ENCODE results near the gene BORCS6. TPM values are rescaled to one million over a fixed set of nuclear protein-coding genes. Genes with fewer than 3 reads are reported as not detected.

BORCS6 gene
- total and polyA plus RNA-seq, 9 of the 15 experiments (the other 6 are each of a cell fraction or from before 2014, with no cell fraction given), result 0.01 to 7.4 (median 2.3) TPM

DNA sequence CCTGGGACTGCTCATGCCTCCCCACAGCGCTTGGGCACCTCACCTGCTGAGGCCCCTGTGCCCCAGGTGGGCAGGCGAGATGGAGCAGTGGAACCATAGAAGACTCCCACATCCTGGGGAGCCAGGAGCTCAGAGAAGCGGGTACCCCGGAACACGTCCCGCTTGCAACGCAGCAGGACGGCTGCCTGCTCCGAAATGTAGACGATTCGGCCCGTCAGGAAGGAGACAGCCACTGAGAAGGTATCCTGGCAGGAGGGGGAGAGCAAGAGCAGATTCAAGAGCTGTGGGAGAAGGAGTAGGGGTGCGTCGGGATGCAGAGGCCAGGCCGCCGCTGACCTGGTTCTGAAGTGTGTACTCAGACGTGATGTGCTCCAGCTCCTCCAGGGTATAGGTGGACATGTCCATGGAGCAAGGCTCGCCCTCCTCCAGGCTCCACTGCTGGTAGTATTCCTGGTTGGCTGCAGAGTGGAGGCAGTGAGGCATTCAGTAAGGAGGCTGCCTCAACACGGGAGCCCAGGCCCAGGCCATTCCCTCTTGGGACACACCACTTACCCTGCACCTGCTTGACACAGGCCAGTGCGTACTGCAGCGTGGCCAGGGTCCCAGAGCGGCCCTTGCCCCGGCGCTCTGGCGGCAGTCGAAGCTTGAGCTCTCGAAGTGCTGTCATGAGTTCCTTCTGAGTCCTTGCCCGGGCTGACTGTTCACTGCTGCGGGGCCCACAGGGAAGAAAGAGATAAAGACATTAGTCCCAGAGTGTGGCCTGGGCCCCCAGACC lies 40.4 kb downstream of the BORCS6 start:
- intact Hi-C loops (cut with micrococcal nuclease) (no loop called here), in situ Hi-C loops (cut with MboI) (no loop called here)
- no peak overlapping the region for H3K27ac ChIP-seq (ENCODE audit: extremely low read depth, low read depth, low read length)
- no peaks in the 10 kb centered on the region for H3K9me3 ChIP-seq (replicated peaks; ENCODE audit: control insufficient read depth, insufficient read depth, low read depth, low read length)
- H3K4me1 ChIP-seq (replicated peaks in 1 of 2; ENCODE audit: control insufficient read depth in 2 of 2, insufficient read depth in 2 of 2, low read length in 2 of 2), result peaks cover 16 to 54% of the 10 kb centered on the region in 2 experiments
- H3K4me2 ChIP-seq (ENCODE audit: insufficient read depth, low read length), result no peak overlapping the region
- no peak for FAIRE-seq
- peaks cover 44% of the 10 kb centered on the region; the same call in 2 of the 3 replicates for H3K36me3 ChIP-seq (ENCODE audit: control insufficient read depth, insufficient read depth, low read length)
- no peaks in the 10 kb centered on the region for H3K9me1 ChIP-seq (ENCODE audit: control insufficient read depth, insufficient read depth, low read length)
- WGBS (ENCODE audit: insufficient coverage, low coverage, missing lambda C conversion rate), result 87% methylated on average over 17 of the region's 29 CpGs
- H2AFZ ChIP-seq (ENCODE audit: low read depth, low read length), result no peak overlapping the region
- peaks cover 29% of the 10 kb centered on the region for H3K79me2 ChIP-seq (ENCODE audit: control insufficient read depth, insufficient read depth, low read length)
- no TSS peak for BruUV-seq (replicated peaks)
- ChIA-PET POLR2A (interaction anchor here (0.5 to 2.8 kb wide), 3 partner anchors 9 to 120 kb away, joined by 3 to 19 read pairs (median 3); no protein-coding TSS in a partner anchor), CTCF (ENCODE audit: low intra/inter-chr PET ratio) (interaction anchor here (0.7 kb wide), 1 partner anchor 498 kb away, joined by 3 read pairs; no protein-coding TSS in a partner anchor)
- ATAC-seq, result no peak
- H3K27me3 ChIP-seq (ENCODE audit: control insufficient read depth in 2 of 2, insufficient read depth in 2 of 2, low read length in 2 of 2), result no peaks in the 10 kb centered on the region
- 0 out of 2 replicates have a peak, but pooled peaks cover 4% of the 10 kb centered on the region for H4K20me1 ChIP-seq (replicated peaks; ENCODE audit: control insufficient read depth, insufficient read depth, low read length)
- H3K9ac ChIP-seq (ENCODE audit: insufficient read depth in 1 of 2, low read depth in 2 of 2, low read length in 2 of 2), result peak overlapping the region in 1 of 2 experiments; percentile 26; a peak in 1 of 4 replicates
- no peak overlapping the region for H3K4me3 ChIP-seq
- DNase-seq (ENCODE audit: extremely low read depth in 1 of 4, low spot score in 3 of 4), result no peak
- no peak for TF ChIP-seq ZFPM2 (CRISPR knock-in tag; IDR thresholded peaks at IDR 0.05)
- TF ChIP-seq COPS2 (conservative IDR thresholded peaks at IDR 0.05), result no peak
- no peak for TF ChIP-seq SLC30A9 (CRISPR knock-in tag; IDR thresholded peaks at IDR 0.05)
- no peak for TF ChIP-seq NFE2L1 (tag; IDR thresholded peaks at IDR 0.05; ENCODE audit: borderline replicate concordance, low read depth)
- TF ChIP-seq NR3C1 (CRISPR knock-in tag; IDR thresholded peaks at IDR 0.05), result no peak
- TF ChIP-seq CTCF (IDR thresholded peaks at IDR 0.05 in 2 of 3, conservative IDR thresholded peaks at IDR 0.05 in 1 of 3; ENCODE audit: insufficient read depth in 2 of 3, low read depth in 1 of 3, low read length in 3 of 3), result no peak
- no peak for TF ChIP-seq ZNF512 (tag; IDR thresholded peaks at IDR 0.05)
- no peak for TF ChIP-seq TGIF2 (CRISPR knock-in tag; IDR thresholded peaks at IDR 0.05)
- TF ChIP-seq, protein P1, sequence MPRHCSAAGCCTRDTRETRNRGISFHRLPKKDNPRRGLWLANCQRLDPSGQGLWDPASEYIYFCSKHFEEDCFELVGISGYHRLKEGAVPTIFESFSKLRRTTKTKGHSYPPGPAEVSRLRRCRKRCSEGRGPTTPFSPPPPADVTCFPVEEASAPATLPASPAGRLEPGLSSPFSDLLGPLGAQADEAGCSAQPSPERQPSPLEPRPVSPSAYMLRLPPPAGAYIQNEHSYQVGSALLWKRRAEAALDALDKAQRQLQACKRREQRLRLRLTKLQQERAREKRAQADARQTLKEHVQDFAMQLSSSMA (CRISPR knock-in tag; IDR thresholded peaks at IDR 0.05), result no peak
- no peak for TF ChIP-seq MAFK (IDR thresholded peaks at IDR 0.05; ENCODE audit: low read length)
- no peak for TF ChIP-seq NBN (IDR thresholded peaks at IDR 0.05; ENCODE audit: low read depth)
- TF ChIP-seq, protein P2, sequence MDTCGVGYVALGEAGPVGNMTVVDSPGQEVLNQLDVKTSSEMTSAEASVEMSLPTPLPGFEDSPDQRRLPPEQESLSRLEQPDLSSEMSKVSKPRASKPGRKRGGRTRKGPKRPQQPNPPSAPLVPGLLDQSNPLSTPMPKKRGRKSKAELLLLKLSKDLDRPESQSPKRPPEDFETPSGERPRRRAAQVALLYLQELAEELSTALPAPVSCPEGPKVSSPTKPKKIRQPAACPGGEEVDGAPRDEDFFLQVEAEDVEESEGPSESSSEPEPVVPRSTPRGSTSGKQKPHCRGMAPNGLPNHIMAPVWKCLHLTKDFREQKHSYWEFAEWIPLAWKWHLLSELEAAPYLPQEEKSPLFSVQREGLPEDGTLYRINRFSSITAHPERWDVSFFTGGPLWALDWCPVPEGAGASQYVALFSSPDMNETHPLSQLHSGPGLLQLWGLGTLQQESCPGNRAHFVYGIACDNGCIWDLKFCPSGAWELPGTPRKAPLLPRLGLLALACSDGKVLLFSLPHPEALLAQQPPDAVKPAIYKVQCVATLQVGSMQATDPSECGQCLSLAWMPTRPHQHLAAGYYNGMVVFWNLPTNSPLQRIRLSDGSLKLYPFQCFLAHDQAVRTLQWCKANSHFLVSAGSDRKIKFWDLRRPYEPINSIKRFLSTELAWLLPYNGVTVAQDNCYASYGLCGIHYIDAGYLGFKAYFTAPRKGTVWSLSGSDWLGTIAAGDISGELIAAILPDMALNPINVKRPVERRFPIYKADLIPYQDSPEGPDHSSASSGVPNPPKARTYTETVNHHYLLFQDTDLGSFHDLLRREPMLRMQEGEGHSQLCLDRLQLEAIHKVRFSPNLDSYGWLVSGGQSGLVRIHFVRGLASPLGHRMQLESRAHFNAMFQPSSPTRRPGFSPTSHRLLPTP (IDR thresholded peaks at IDR 0.05; ENCODE audit: borderline replicate concordance, extremely low read depth, insufficient read length), result no peak
